GM19468 (cell line): ENCODE results near the gene KIF17.

ENCODE experiments used
- ATAC-seq: cut with Tn5 transposase; IDR thresholded peaks from one replicate; pipeline ENCODE4 v1.9.1; 2021; ENCODE audit warnings: mild to moderate bottlenecking, moderate library complexity, moderate number of reproducible peaks; ENCODE audit not compliant: unreplicated experiment; ENCODE audit errors: extremely low read depth

Gene KIF17

GRCh38 chr1:20663969-20664715 is 53.7 kb downstream of the KIF17 start:
- no peak for ATAC-seq

GRCh38 chr1:20663365-20663764 is 54.4 kb downstream of the KIF17 start:
- no peak for ATAC-seq

- ATAC-seq: no peak
These were observed 55.7 kb downstream of the KIF17 start for GRCh38 chr1:20662110-20662475.

GRCh38 chr1:20661207-20662109 is 56.3 kb downstream of the KIF17 start, which contains the start of gene DDOST:
Gene DDOST (minus strand): TSS chr1:20661369. CDS start chr1:20661350, 19 bp downstream.
- ATAC-seq: peak; percentile 92

- no peak for ATAC-seq
These were observed 57.0 kb downstream of the KIF17 start for GRCh38 chr1:20660847-20661206.

- ATAC-seq: no peak
These were observed 57.4 kb downstream of the KIF17 start for GRCh38 chr1:20660363-20660762.

GRCh38 chr1:20658166-20658915 is 59.5 kb downstream of the KIF17 start:
- ATAC-seq: no peak

GRCh38 chr1:20657024-20657423 is 60.8 kb downstream of the KIF17 start:
- no peak for ATAC-seq

- no peak for ATAC-seq
These were observed 63.6 kb downstream of the KIF17 start for GRCh38 chr1:20654104-20654690.

- ATAC-seq: no peak
These were observed 65.5 kb downstream of the KIF17 start for GRCh38 chr1:20652300-20652699.

- ATAC-seq: no peak
These were observed 68.9 kb downstream of the KIF17 start for GRCh38 chr1:20648946-20649345.

- ATAC-seq: no peak
These were observed 69.4 kb downstream of the KIF17 start for GRCh38 chr1:20648438-20648837.

GRCh38 chr1:20645414-20645813 is 72.4 kb downstream of the KIF17 start:
- no peak for ATAC-seq

GRCh38 chr1:20644416-20644815 is 73.4 kb downstream of the KIF17 start:
- no peak for ATAC-seq

GRCh38 chr1:20643080-20643479 is 74.7 kb downstream of the KIF17 start:
- ATAC-seq: no peak

- ATAC-seq: no peak
These were observed 75.8 kb downstream of the KIF17 start for GRCh38 chr1:20641975-20642374.

- ATAC-seq: no peak
These were observed 77.6 kb downstream of the KIF17 start for GRCh38 chr1:20640183-20640597.

- ATAC-seq: no peak
These were observed 80.9 kb downstream of the KIF17 start for GRCh38 chr1:20636785-20637347.

GRCh38 chr1:20634594-20635084 is 83.2 kb downstream of the KIF17 start:
- ATAC-seq: no peak

GRCh38 chr1:20634065-20634593 is 83.7 kb downstream of the KIF17 start:
- ATAC-seq: no peak
